ENCODE data around the gene GLRX2. TPM values are rescaled to one million over a fixed set of nuclear protein-coding genes. Genes with fewer than 3 reads are reported as not detected.

Gene GLRX2
- total and polyA plus RNA-seq, 2 of the 8 experiments (the other 6 are each of a cell fraction or from before 2014, with no cell fraction given): 4.8 to 13.5 TPM

- POLR2A ChIA-PET (ENCODE audit: partially characterized antibody): no interaction called here
- 89% methylated on average over 3 of the region's 3 CpGs; no CpG with 5 or more reads in 1 of the 2 experiments for WGBS, 2 experiments (ENCODE audit: extremely low coverage in 1 of 2, insufficient coverage in 1 of 2, insufficient read length in 1 of 2, insufficient replicate concordance in 2 of 2, low coverage in 1 of 2, low lambda C conversion rate in 2 of 2, missing lambda C conversion rate in 1 of 2)
Observed at GRCh38 chr1:193079187-193079586, 26.0 kb downstream of the GLRX2 start.

More at GRCh38 chr1:193079187-193079586, 26.0 kb downstream of the GLRX2 start:
- H2BK120ac ChIP-seq (replicated peaks; ENCODE audit: low read depth, low read length): no peak overlapping the region
- peaks cover 0 to 66% (median 28%) of the 10 kb centered on the region in 4 experiments; a peak in 7 of 8 replicates for H3K36me3 ChIP-seq (ENCODE audit: control insufficient read depth in 2 of 4, insufficient read depth in 4 of 4, low read length in 3 of 4)
- H2BK15ac ChIP-seq (ENCODE audit: low read length): no peak overlapping the region
- no peak overlapping the region for H3K9ac ChIP-seq (replicated peaks in 1 of 4; ENCODE audit: extremely low read depth in 1 of 4, low read depth in 3 of 4, low read length in 3 of 4)
- H2BK20ac ChIP-seq (ENCODE audit: low read length): no peak overlapping the region
- no peak for TF ChIP-seq MAFK (IDR thresholded peaks at IDR 0.05; ENCODE audit: low read depth, low read length)
- no peak for TF ChIP-seq CTBP2 (IDR thresholded peaks at IDR 0.05; ENCODE audit: borderline replicate concordance, insufficient read depth, insufficient read length, low read length)
- no peak for TF ChIP-seq MAX (IDR thresholded peaks at IDR 0.05)
- TF ChIP-seq KDM5A (IDR thresholded peaks at IDR 0.05; ENCODE audit: low read length): no peak
- TF ChIP-seq JUND (IDR thresholded peaks at IDR 0.05; ENCODE audit: low read length): no peak
- TF ChIP-seq HDAC2 (IDR thresholded peaks at IDR 0.05; ENCODE audit: borderline replicate concordance in 1 of 2, low read depth in 2 of 2, low read length in 2 of 2): no peak
- no peak for TF ChIP-seq E2F6 (IDR thresholded peaks at IDR 0.05)
- TF ChIP-seq CBX8 (IDR thresholded peaks at IDR 0.05; ENCODE audit: borderline replicate concordance, low read depth, low read length): no peak
- no peak for TF ChIP-seq SP4 (IDR thresholded peaks at IDR 0.05; ENCODE audit: low read length)
- H3K4me2 ChIP-seq (ENCODE audit: insufficient read depth in 1 of 2, low read depth in 2 of 2, low read length in 2 of 2): no peak overlapping the region
- no peak overlapping the region for H4K91ac ChIP-seq (replicated peaks; ENCODE audit: insufficient read length, low read length)
- H3K4ac ChIP-seq (replicated peaks; ENCODE audit: insufficient read length, low read depth, low read length): no peak overlapping the region
- no peak overlapping the region for H3K27ac ChIP-seq (ENCODE audit: low read depth, low read length)
- H3K23me2 ChIP-seq (ENCODE audit: low read depth, low read length): no peaks in the 10 kb centered on the region
- H4K20me1 ChIP-seq (replicated peaks in 1 of 2; ENCODE audit: control insufficient read depth in 1 of 2, insufficient read depth in 2 of 2, low read length in 2 of 2): peaks cover 0 to 2% of the 10 kb centered on the region in 2 experiments
- H3K27me3 ChIP-seq (replicated peaks in 1 of 4; ENCODE audit: control insufficient read depth in 3 of 4, extremely low read depth in 1 of 4, insufficient read depth in 3 of 4, low read length in 3 of 4): no peaks in the 10 kb centered on the region
- H3K4me1 ChIP-seq (replicated peaks in 1 of 4; ENCODE audit: control insufficient read depth in 3 of 4, insufficient read depth in 4 of 4, low read length in 3 of 4): no peaks in the 10 kb centered on the region
- CTCF ChIA-PET (ENCODE audit: partially characterized antibody): interaction anchor here (1.1 kb wide), 1 partner anchor 8 kb away, joined by 3 read pairs; no protein-coding TSS in a partner anchor
- H4K5ac ChIP-seq (ENCODE audit: insufficient read length, low read depth, low read length): no peak overlapping the region
- no peak overlapping the region for H4K8ac ChIP-seq (ENCODE audit: extremely low read depth, insufficient read depth, low read length)
- peaks cover 0 to 10% of the 10 kb centered on the region in 2 experiments; a peak in 1 of 4 replicates for H3K79me2 ChIP-seq (ENCODE audit: control insufficient read depth in 1 of 2, insufficient read depth in 2 of 2, low read length in 2 of 2)
- FAIRE-seq (no peak), DNase-seq (ENCODE audit: low read depth in 1 of 2, low spot score in 2 of 2) (no peak)
- peaks cover 2% of the 10 kb centered on the region; the same call in 1 of the 2 replicates for H3K79me1 ChIP-seq (ENCODE audit: low read depth, low read length)
- H2AK5ac ChIP-seq (ENCODE audit: low read depth, low read length): no peak overlapping the region
- H3K56ac ChIP-seq (replicated peaks; ENCODE audit: insufficient read length, low read depth, low read length): no peak overlapping the region
- H3K4me3 ChIP-seq (ENCODE audit: extremely low read depth in 1 of 4, insufficient read depth in 2 of 4, low read depth in 3 of 4, low read length in 4 of 4): no peak overlapping the region
- H2AFZ ChIP-seq (ENCODE audit: low read length): no peak overlapping the region
- no peak overlapping the region for H3K18ac ChIP-seq (ENCODE audit: extremely low read depth, low read length)
- no peaks in the 10 kb centered on the region for H3K9me3 ChIP-seq (ENCODE audit: insufficient read depth in 2 of 2, low read depth in 1 of 2, low read length in 1 of 2)
- no peak overlapping the region for H2BK12ac ChIP-seq (ENCODE audit: low read depth, low read length)
- H3K23ac ChIP-seq (ENCODE audit: insufficient read length): no peak overlapping the region
- no peak overlapping the region for H3K14ac ChIP-seq (ENCODE audit: insufficient read length)
- no peak overlapping the region for H2BK5ac ChIP-seq (ENCODE audit: low read depth, low read length)
